Dendritic cell treated with granulocyte-macrophage colony-stimulating factor and Interleukin-4, amounts not matched to agents 40 ng/mL and 50 ng/mL, for 4 days (primary cell): ENCODE results near the gene NPIPB9.
"Not testable (repeated sequence)": the region's sequence is repeated elsewhere in the genome, so short reads cannot be mapped to it uniquely, and the experiment has no call there.

Experiments used
- H3K27ac Mint-ChIP-seq: one replicate; pipeline ENCODE4 v1.8.0; 2022; ENCODE audit warnings: mild to moderate bottlenecking, mixed read lengths
- H3K27me3 Mint-ChIP-seq: one replicate; pipeline ENCODE4 v1.8.0; 2022; ENCODE audit warnings: mild to moderate bottlenecking, mixed read lengths
- H3K36me3 Mint-ChIP-seq: one replicate; pipeline ENCODE4 v1.8.0; 2022; ENCODE audit warnings: low read depth, mixed read lengths
- H3K4me1 Mint-ChIP-seq: one replicate; pipeline ENCODE4 v1.8.0; 2022; ENCODE audit warnings: low read depth, mixed read lengths
- H3K4me3 Mint-ChIP-seq: one replicate; pipeline ENCODE4 v1.8.0; 2022; ENCODE audit warnings: mild to moderate bottlenecking, moderate library complexity, mixed read lengths
- H3K9me3 Mint-ChIP-seq: one replicate; pipeline ENCODE4 v1.8.0; 2022; ENCODE audit warnings: mixed read lengths
- intact Hi-C: fragments of 100-400 bp; cut with micrococcal nuclease; formaldehyde crosslinking; loops from one replicate; pipeline ENCODE4 v1.15.0; 2022

NPIPB9 gene

GRCh38 chr16:28751487-28751886 lies at the start of gene NPIPB9:
Gene NPIPB9 (plus strand): TSS chr16:28751787.
- H3K36me3 Mint-ChIP-seq, H3K27me3 Mint-ChIP-seq, H3K27ac Mint-ChIP-seq, intact Hi-C loops, H3K4me3 Mint-ChIP-seq, H3K4me1 Mint-ChIP-seq, H3K9me3 Mint-ChIP-seq: not testable (repeated sequence)

GRCh38 chr16:28704246-28704645 lies 47.3 kb upstream of the NPIPB9 start:
- H3K4me1 Mint-ChIP-seq, H3K4me3 Mint-ChIP-seq, H3K9me3 Mint-ChIP-seq, H3K36me3 Mint-ChIP-seq, intact Hi-C loops, H3K27ac Mint-ChIP-seq, H3K27me3 Mint-ChIP-seq: not testable (repeated sequence)

- peak within 1 kb of the TSS; percentile 20 for H3K4me3 Mint-ChIP-seq
- not testable (repeated sequence) for H3K9me3 Mint-ChIP-seq, H3K27ac Mint-ChIP-seq
Measured at GRCh38 chr16:28711220-28712083, 40.1 kb upstream of the NPIPB9 start, which contains the start of gene EIF3C. Gene EIF3C (plus strand): TSS chr16:28711464. CDS start chr16:28711687, 223 bp downstream.

GRCh38 chr16:28722852-28723650 lies 28.5 kb upstream of the NPIPB9 start:
- H3K4me1 Mint-ChIP-seq, H3K27ac Mint-ChIP-seq, H3K36me3 Mint-ChIP-seq, intact Hi-C loops, H3K27me3 Mint-ChIP-seq, H3K4me3 Mint-ChIP-seq, H3K9me3 Mint-ChIP-seq: not testable (repeated sequence)

More at GRCh38 chr16:28711220-28712083, 40.1 kb upstream of the NPIPB9 start, which contains the start of gene EIF3C:
- intact Hi-C loops, H3K4me1 Mint-ChIP-seq, H3K36me3 Mint-ChIP-seq, H3K27me3 Mint-ChIP-seq: not testable (repeated sequence)

GRCh38 chr16:28731253-28731652 lies 20.3 kb upstream of the NPIPB9 start:
- H3K27ac Mint-ChIP-seq, H3K27me3 Mint-ChIP-seq, intact Hi-C loops, H3K4me3 Mint-ChIP-seq, H3K36me3 Mint-ChIP-seq, H3K9me3 Mint-ChIP-seq, H3K4me1 Mint-ChIP-seq: not testable (repeated sequence)

- intact Hi-C loops, H3K27me3 Mint-ChIP-seq, H3K4me1 Mint-ChIP-seq, H3K36me3 Mint-ChIP-seq, H3K4me3 Mint-ChIP-seq, H3K27ac Mint-ChIP-seq, H3K9me3 Mint-ChIP-seq: not testable (repeated sequence)
Measured at GRCh38 chr16:28732455-28733124, 19.0 kb upstream of the NPIPB9 start.

GRCh38 chr16:28739787-28740186 lies 11.8 kb upstream of the NPIPB9 start:
- not testable (repeated sequence) for H3K4me1 Mint-ChIP-seq

GRCh38 chr16:28740631-28741030 lies 11.0 kb upstream of the NPIPB9 start:
- peaks cover 13% of the 10 kb centered on the region for H3K36me3 Mint-ChIP-seq
- intact Hi-C loops, H3K27me3 Mint-ChIP-seq, H3K4me1 Mint-ChIP-seq, H3K4me3 Mint-ChIP-seq, H3K27ac Mint-ChIP-seq, H3K9me3 Mint-ChIP-seq: not testable (repeated sequence)

More at GRCh38 chr16:28739787-28740186, 11.8 kb upstream of the NPIPB9 start:
- H3K27ac Mint-ChIP-seq, H3K27me3 Mint-ChIP-seq, H3K4me3 Mint-ChIP-seq, H3K9me3 Mint-ChIP-seq, intact Hi-C loops: not testable (repeated sequence)
- H3K36me3 Mint-ChIP-seq = peaks cover 13% of the 10 kb centered on the region

GRCh38 chr16:28741295-28741694 lies 10.3 kb upstream of the NPIPB9 start:
- peaks cover 13% of the 10 kb centered on the region for H3K36me3 Mint-ChIP-seq
- H3K27ac Mint-ChIP-seq = not testable (repeated sequence)

GRCh38 chr16:28746618-28747350 lies 4.8 kb upstream of the NPIPB9 start:
- H3K9me3 Mint-ChIP-seq, H3K4me1 Mint-ChIP-seq, H3K27ac Mint-ChIP-seq, H3K36me3 Mint-ChIP-seq, H3K27me3 Mint-ChIP-seq, H3K4me3 Mint-ChIP-seq, intact Hi-C loops: not testable (repeated sequence)

More at GRCh38 chr16:28741295-28741694, 10.3 kb upstream of the NPIPB9 start:
- intact Hi-C loops, H3K9me3 Mint-ChIP-seq, H3K4me3 Mint-ChIP-seq, H3K27me3 Mint-ChIP-seq, H3K4me1 Mint-ChIP-seq: not testable (repeated sequence)

- H3K36me3 Mint-ChIP-seq, intact Hi-C loops, H3K27ac Mint-ChIP-seq, H3K4me1 Mint-ChIP-seq, H3K9me3 Mint-ChIP-seq, H3K27me3 Mint-ChIP-seq: not testable (repeated sequence)
- peak overlapping the region; percentile 45 for H3K4me3 Mint-ChIP-seq
Measured at GRCh38 chr16:28749997-28750465, 1.6 kb upstream of the NPIPB9 start.

GRCh38 chr16:28750469-28751067 lies 1.0 kb upstream of the NPIPB9 start:
- H3K4me1 Mint-ChIP-seq, H3K27me3 Mint-ChIP-seq, H3K27ac Mint-ChIP-seq, H3K36me3 Mint-ChIP-seq, H3K9me3 Mint-ChIP-seq, H3K4me3 Mint-ChIP-seq, intact Hi-C loops: not testable (repeated sequence)

GRCh38 chr16:28781697-28782096 lies 30.1 kb downstream of the NPIPB9 start:
- H3K4me1 Mint-ChIP-seq, H3K4me3 Mint-ChIP-seq, H3K27ac Mint-ChIP-seq, H3K36me3 Mint-ChIP-seq, H3K9me3 Mint-ChIP-seq, H3K27me3 Mint-ChIP-seq, intact Hi-C loops: not testable (repeated sequence)
